Thyroid gland (tissue), 4 donors: Measurements from ENCODE around the gene SH3RF2. TPM values are rescaled to one million over a fixed set of nuclear protein-coding genes. Genes with fewer than 3 reads are reported as not detected.
"Not testable (repeated sequence)": the region's sequence is repeated elsewhere in the genome, so short reads cannot be mapped to it uniquely, and the experiment has no call there.

Experiments
- DNase-seq, 2 donors: peaks; one replicate each; pipeline ENCODE4 v3.0.0-alpha.2; 2019
- H3K27ac ChIP-seq, 3 donors: fragments of 200-600 bp; sonication (generic); 1 replicate in 2 of 3; 2 replicates in 1 of 3; pipeline ENCODE4 v1.5.1; 2016 to 2019; ENCODE audit warnings: mild to moderate bottlenecking in 1 of 3, moderate library complexity in 1 of 3
- H3K27me3 ChIP-seq: fragments of 200-600 bp; sonication (generic); one replicate; pipeline ENCODE4 v1.5.1; 2019
- H3K36me3 ChIP-seq, 2 donors: fragments of 200-600 bp; sonication (generic); one replicate each; pipeline ENCODE4 v1.5.1; 2016 to 2019
- H3K4me1 ChIP-seq, 2 donors: fragments of 200-600 bp; sonication (generic); one replicate each; pipeline ENCODE4 v1.5.1; 2017 to 2019
- H3K4me3 ChIP-seq, 3 donors: fragments of 200-600 bp; sonication (generic); replicated peaks in 1 of 3; 1 replicate in 2 of 3; 2 replicates in 1 of 3; pipeline ENCODE4 v1.5.1; 2016; ENCODE audit warnings: mild to moderate bottlenecking in 1 of 3
- H3K9me3 ChIP-seq: fragments of 200-600 bp; sonication (generic); one replicate; pipeline ENCODE4 v1.5.1; 2017
- POLR2A ChIP-seq, 2 donors: fragments of 450-650 bp; IDR thresholded peaks; one replicate each; pipeline ENCODE4 v1.6.1; 2017; ENCODE audit warnings: antibody characterized with exemption in 2 of 2, mild to moderate bottlenecking in 2 of 2, moderate library complexity in 1 of 2
- WGBS, 2 donors: methylation state at CpG; one replicate each; pipeline ENCODE4 v1.1.5; 2017; 5-methylcytosine and 5-hydroxymethylcytosine counted together
- intact Hi-C: fragments of 100-400 bp; cut with DNase I; formaldehyde crosslinking; loops from one replicate; pipeline ENCODE4 v1.15.1; 2023
- total RNA-seq, 4 donors: library from RNA; depleted of rRNA; stranded (reverse); fragments of >200 nt; gene quantifications; one replicate each; pipeline ENCODE4 v1.2.3, GENCODE V29; 2016
- TF ChIP-seq, protein P1 (sequence below), 6 experiments: fragments of 200-600 bp in 3 of 6; fragments of 450-650 bp in 3 of 6; sonication (generic) in 3 of 6; IDR thresholded peaks; one replicate each; pipeline ENCODE4 v1.5.1; 2016 to 2019; ENCODE audit warnings: antibody characterized with exemption in 6 of 6, mild to moderate bottlenecking in 2 of 6, inconsistent platforms in 1 of 6, moderate library complexity in 1 of 6

SH3RF2 gene
- total RNA-seq, 4 donors from 2014 or later: 3.1 to 20.8 (median 14.3) TPM

DNA sequence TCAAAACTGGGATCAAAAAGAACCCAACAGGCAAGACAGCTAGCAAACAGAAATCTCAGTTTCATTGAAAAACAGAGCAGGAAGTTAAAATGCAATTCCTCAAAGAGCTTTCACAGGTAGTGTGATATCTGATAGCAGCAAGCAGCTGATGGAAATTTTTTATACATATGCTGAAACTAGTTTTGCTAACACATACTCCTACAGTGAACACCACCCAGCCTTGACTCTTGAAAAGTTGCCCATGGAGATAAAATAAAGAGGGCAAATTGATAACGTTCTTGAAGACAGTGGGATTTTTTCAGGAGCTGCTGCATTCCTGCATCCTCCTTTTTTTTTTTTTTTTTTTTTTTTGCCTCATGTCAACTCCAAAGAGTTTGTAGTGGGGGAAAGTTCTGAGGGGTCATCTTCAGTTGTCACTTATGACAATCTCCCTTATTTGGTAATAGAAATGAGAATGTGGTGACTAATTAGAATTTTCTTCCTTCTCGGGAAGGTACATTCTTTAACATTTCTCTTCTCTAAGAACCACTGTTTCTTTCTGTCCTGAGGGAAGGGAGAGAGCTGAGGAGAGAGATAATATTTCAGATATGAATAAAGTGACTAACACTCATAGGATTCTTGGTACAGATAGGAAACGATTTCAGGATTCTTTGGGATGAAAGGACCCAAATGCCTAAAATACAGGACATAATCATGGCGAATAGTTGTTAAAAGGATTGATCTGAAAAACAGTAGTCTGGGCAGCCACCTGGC, 24.6 kb downstream of the SH3RF2 start:
- Histone ChIP-seq H3K27me3 (no peaks in the 10 kb centered on the region), H3K9me3 (no peaks in the 10 kb centered on the region), H3K4me1 (peaks cover 0 to 12% of the 10 kb centered on the region in 2 donors), H3K27ac (peak overlapping the region in 1 of 3 donors; percentile 37), H3K36me3 (no peaks in the 10 kb centered on the region), H3K4me3 (no peak overlapping the region)
- WGBS, 2 donors: 52 to 68% methylated on average over 4 of the region's 4 CpGs
- TF ChIP-seq, protein P1, sequence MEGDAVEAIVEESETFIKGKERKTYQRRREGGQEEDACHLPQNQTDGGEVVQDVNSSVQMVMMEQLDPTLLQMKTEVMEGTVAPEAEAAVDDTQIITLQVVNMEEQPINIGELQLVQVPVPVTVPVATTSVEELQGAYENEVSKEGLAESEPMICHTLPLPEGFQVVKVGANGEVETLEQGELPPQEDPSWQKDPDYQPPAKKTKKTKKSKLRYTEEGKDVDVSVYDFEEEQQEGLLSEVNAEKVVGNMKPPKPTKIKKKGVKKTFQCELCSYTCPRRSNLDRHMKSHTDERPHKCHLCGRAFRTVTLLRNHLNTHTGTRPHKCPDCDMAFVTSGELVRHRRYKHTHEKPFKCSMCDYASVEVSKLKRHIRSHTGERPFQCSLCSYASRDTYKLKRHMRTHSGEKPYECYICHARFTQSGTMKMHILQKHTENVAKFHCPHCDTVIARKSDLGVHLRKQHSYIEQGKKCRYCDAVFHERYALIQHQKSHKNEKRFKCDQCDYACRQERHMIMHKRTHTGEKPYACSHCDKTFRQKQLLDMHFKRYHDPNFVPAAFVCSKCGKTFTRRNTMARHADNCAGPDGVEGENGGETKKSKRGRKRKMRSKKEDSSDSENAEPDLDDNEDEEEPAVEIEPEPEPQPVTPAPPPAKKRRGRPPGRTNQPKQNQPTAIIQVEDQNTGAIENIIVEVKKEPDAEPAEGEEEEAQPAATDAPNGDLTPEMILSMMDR (IDR thresholded peaks at IDR 0.05): no peak
- no peak for TF ChIP-seq POLR2A (IDR thresholded peaks at IDR 0.05)
- no peak for DNase-seq
- intact Hi-C loops: no loop called here

DNA sequence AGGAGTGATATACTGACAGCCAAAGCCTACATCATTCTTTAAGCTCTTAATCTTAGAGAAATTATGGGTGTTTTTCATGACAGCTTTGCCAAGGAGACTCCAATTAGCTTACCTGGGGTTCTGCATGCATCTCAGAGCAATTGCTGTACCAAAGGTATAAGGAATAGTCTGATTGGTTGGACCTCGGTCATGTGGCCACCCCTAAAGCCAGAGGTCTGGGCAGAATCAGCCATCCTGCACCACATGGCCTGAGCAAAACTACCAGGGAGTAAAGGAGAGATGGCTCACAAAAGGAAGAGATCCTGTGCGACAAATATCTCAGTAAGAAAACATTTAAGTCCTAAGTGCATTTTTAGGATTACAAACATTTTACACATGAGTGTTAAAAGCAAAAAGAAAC, 25.6 kb downstream of the SH3RF2 start:
- DNase-seq: no peak
- no peaks in the 10 kb centered on the region for H3K36me3 ChIP-seq
- no peak overlapping the region for H3K4me3 ChIP-seq
- H3K4me1 ChIP-seq: peaks cover 0 to 12% of the 10 kb centered on the region in 2 donors
- intact Hi-C loops: no loop called here
- H3K27me3 ChIP-seq: no peaks in the 10 kb centered on the region
- no peak for TF ChIP-seq POLR2A (IDR thresholded peaks at IDR 0.05)
- TF ChIP-seq, protein P1 (IDR thresholded peaks at IDR 0.05): no peak
- no peaks in the 10 kb centered on the region for H3K9me3 ChIP-seq
- H3K27ac ChIP-seq: no peak overlapping the region
- 86 to 96% methylated on average over 2 of the region's 2 CpGs for WGBS, 2 donors

DNA sequence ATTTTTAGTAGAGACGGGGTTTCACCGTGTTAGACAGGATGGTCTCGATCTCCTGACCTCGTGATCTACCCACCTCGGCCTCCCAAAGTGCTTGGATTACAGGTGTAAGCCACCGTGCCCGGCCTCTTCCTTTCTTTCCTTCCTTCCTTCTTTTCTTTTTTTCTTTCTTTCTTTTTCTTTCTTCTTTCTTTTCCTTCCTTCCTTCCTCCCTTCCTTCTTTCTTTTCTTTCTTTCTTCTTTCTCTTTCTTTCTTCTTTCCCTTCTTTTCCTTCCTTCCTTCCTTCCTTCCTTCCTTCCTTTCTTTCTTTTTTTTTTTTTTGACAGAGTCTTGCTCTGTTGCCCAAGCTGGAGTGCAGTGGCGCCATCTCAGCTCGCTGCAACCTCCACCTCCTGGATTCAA, 27.6 kb downstream of the SH3RF2 start:
- H3K4me3 ChIP-seq, H3K36me3 ChIP-seq, H3K27me3 ChIP-seq, H3K9me3 ChIP-seq, DNase-seq, H3K27ac ChIP-seq, intact Hi-C loops: not testable (repeated sequence)
- WGBS, 2 donors: 91 to 97% methylated on average over 9 of the region's 9 CpGs
- peaks cover 0 to 12% of the 10 kb centered on the region in 2 donors for H3K4me1 ChIP-seq

DNA sequence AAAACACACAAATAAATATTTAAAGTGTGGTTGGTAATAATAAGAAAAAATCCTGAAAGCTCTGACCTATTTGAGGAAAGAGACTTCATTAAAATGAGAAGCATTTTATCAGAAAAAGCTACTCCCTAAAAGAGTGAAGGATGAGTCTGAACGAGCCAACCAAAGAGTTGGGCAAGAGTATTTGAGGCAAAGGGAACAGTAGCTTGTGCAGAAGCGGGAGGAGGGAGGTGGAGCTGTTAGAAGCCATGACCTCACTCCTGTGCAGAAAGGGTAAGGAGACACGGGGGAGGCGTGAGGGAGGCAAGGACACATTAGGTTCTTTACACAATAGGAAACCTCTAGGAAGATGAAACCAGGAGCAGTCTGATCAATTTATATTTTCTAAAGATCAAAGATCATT, 29.4 kb downstream of the SH3RF2 start:
- no peak for DNase-seq
- no peaks in the 10 kb centered on the region for H3K9me3 ChIP-seq
- no peak overlapping the region for H3K4me3 ChIP-seq
- WGBS, 2 donors: 82 to 84% methylated on average over 4 of the region's 4 CpGs
- TF ChIP-seq, protein P1 (IDR thresholded peaks at IDR 0.05): no peak
- TF ChIP-seq POLR2A (IDR thresholded peaks at IDR 0.05): no peak
- H3K27me3 ChIP-seq: no peaks in the 10 kb centered on the region
- intact Hi-C loops: no loop called here
- H3K4me1 ChIP-seq: peaks cover 0 to 8% of the 10 kb centered on the region in 2 donors
- H3K27ac ChIP-seq: no peak overlapping the region
- no peaks in the 10 kb centered on the region for H3K36me3 ChIP-seq

DNA sequence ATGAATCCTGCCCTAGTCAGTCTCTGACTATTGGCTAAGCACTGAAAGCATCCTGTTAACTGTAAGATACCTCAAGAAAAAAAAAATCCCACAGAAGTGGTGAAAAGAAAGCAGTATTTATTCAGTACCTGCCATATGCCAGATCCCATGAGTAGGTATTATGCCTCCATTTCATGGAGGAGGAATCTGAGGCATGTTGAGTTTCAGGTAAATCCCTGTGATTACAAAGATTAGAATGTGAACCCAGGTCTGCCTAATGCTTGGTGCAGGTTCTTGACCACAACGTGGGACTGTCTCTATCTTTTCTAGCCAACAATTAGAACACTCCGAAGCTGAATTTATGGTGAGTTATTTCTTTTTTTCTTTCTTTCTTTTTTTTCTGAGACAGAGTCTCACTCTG, 30.9 kb downstream of the SH3RF2 start:
- intact Hi-C loops: no loop called here
- Histone ChIP-seq H3K9me3 (no peaks in the 10 kb centered on the region), H3K4me3 (no peak overlapping the region), H3K36me3 (no peaks in the 10 kb centered on the region), H3K4me1 (peaks cover 0 to 3% of the 10 kb centered on the region in 2 donors), H3K27ac (no peak overlapping the region), H3K27me3 (no peaks in the 10 kb centered on the region)
- 86 to 92% methylated on average over 2 of the region's 2 CpGs for WGBS, 2 donors
- no peak for DNase-seq
- TF ChIP-seq, protein P1 (IDR thresholded peaks at IDR 0.05): no peak
- TF ChIP-seq POLR2A (IDR thresholded peaks at IDR 0.05): no peak
